K562 (cell line): ENCODE data around the gene RPTOR. TPM values are rescaled to one million over a fixed set of nuclear protein-coding genes. Genes with fewer than 3 reads are reported as not detected.

ENCODE experiments used
- ATAC-seq: fragments of 200-7000 bp; cut with Tn5 transposase; 3 replicates; pipeline ENCODE4 v1.9.1; 2020; ENCODE audit warnings: moderate library complexity
- BruUV-seq: library from RNA; stranded (reverse); fragments of 400-500 nt; replicated peaks from 2 replicates; lab custom pipeline; 2021; lab: Mats Ljungman, UMichigan
- CTCF ChIA-PET: fragments of 300-600 bp; formaldehyde crosslinking; extraction: SDS; loops from one replicate; lab custom pipeline; 2021; ENCODE audit warnings: low intra/inter-chr PET ratio; lab: Yijun Ruan, JAX
- POLR2A ChIA-PET: fragments of 300-600, 350-650 bp; sonication (Branson Sonifier 250); formaldehyde crosslinking; extraction: SDS; loops from one replicate; lab custom pipeline; 2021; ENCODE audit warnings: antibody characterized with exemption, inconsistent platforms; lab: Yijun Ruan, JAX
- DNase-seq, 4 experiments: peaks; one replicate each; pipeline versions ENCODE4 v3.0.0 to v3.0.0-alpha.2; 2011 to 2018; ENCODE audit warnings: low spot score in 3 of 4, mixed read lengths in 3 of 4; ENCODE audit errors: extremely low read depth in 1 of 4
- FAIRE-seq: peaks from 2 replicates; lab custom pipeline; 2011; peaks lifted over from hg19 to GRCh38; lab: Jason Lieb, UNC
- H2AFZ ChIP-seq: 2 replicates; pipeline ENCODE4 v1.6.0; 2011; ENCODE audit warnings: low read depth, low read length, control low read depth, inconsistent platforms
- H3K27ac ChIP-seq: fragments of 200-600 bp; 3 replicates; pipeline ENCODE4 v1.8.0; 2011; ENCODE audit warnings: low read depth, mild to moderate bottlenecking, control low read depth, inconsistent platforms, low read length, moderate library complexity, mixed read lengths; ENCODE audit errors: extremely low read depth
- H3K27me3 ChIP-seq, 2 experiments: fragments of 300-600 bp in 1 of 2; 2 replicates in 1 of 2; 3 replicates in 1 of 2; pipeline versions ENCODE4 v1.6.0 to v1.8.0; 2011; ENCODE audit warnings: inconsistent platforms in 2 of 2, low read length in 2 of 2, mild to moderate bottlenecking in 1 of 2, mixed read lengths in 1 of 2, moderate library complexity in 1 of 2; ENCODE audit not compliant: control insufficient read depth in 2 of 2, insufficient read depth in 2 of 2
- H3K36me3 ChIP-seq: fragments of 300-600 bp; 3 replicates; pipeline ENCODE4 v1.8.0; 2011; ENCODE audit warnings: mild to moderate bottlenecking, low read length, inconsistent platforms; ENCODE audit not compliant: control insufficient read depth, insufficient read depth
- H3K4me1 ChIP-seq, 2 experiments: fragments of 200-600 bp in 1 of 2; replicated peaks in 1 of 2; 2 replicates in 1 of 2; 3 replicates in 1 of 2; pipeline versions ENCODE4 v1.5.1 to v1.8.0; 2011; ENCODE audit warnings: inconsistent platforms in 2 of 2, low read length in 2 of 2, mild to moderate bottlenecking in 1 of 2, mixed read lengths in 1 of 2, moderate library complexity in 1 of 2; ENCODE audit not compliant: control insufficient read depth in 2 of 2, insufficient read depth in 2 of 2
- H3K4me2 ChIP-seq: 2 replicates; pipeline ENCODE4 v1.6.1; 2011; ENCODE audit warnings: low read length, control low read depth, inconsistent platforms, mixed read lengths; ENCODE audit not compliant: insufficient read depth
- H3K4me3 ChIP-seq: fragments of 200-600 bp; sonication (generic), shearing (Covaris generic); 2 replicates; pipeline ENCODE4 v1.5.1; 2016; ENCODE audit warnings: control low read depth, inconsistent platforms
- H3K79me2 ChIP-seq: fragments of 200-600 bp; 3 replicates; pipeline ENCODE4 v1.8.0; 2011; ENCODE audit warnings: low read length, inconsistent platforms; ENCODE audit not compliant: control insufficient read depth, insufficient read depth
- H3K9ac ChIP-seq, 2 experiments: 2 replicates each; pipeline versions ENCODE4 v1.6.0 to v1.6.1; 2011; ENCODE audit warnings: low read depth in 2 of 2, low read length in 2 of 2, control low read depth in 1 of 2, inconsistent platforms in 1 of 2, mild to moderate bottlenecking in 1 of 2, mixed read lengths in 1 of 2; ENCODE audit not compliant: insufficient read depth in 1 of 2
- H3K9me1 ChIP-seq: one replicate; pipeline ENCODE4 v1.6.0; 2011; ENCODE audit warnings: inconsistent platforms, mild to moderate bottlenecking, low read length, moderate library complexity; ENCODE audit not compliant: control insufficient read depth, insufficient read depth
- H3K9me3 ChIP-seq: replicated peaks from 2 replicates; pipeline ENCODE4 v1.5.1; 2011; ENCODE audit warnings: low read depth, low read length, inconsistent platforms; ENCODE audit not compliant: control insufficient read depth, insufficient read depth
- H4K20me1 ChIP-seq: replicated peaks from 2 replicates; pipeline ENCODE4 v1.6.1; 2011; ENCODE audit warnings: low read length, inconsistent platforms, mixed read lengths; ENCODE audit not compliant: control insufficient read depth, insufficient read depth
- CTCFL ChIP-seq: IDR thresholded peaks from 2 replicates; pipeline ENCODE4 v1.6.1; 2011; ENCODE audit warnings: borderline replicate concordance, low read depth, mild to moderate bottlenecking, moderate library complexity, low read length; ENCODE audit not compliant: insufficient read depth, poor library complexity, severe bottlenecking
- ILF3 ChIP-seq: fragments of 450-650 bp; IDR thresholded peaks from 2 replicates; pipeline ENCODE4 v1.6.1; 2018; ENCODE audit warnings: antibody characterized with exemption, mild to moderate bottlenecking, moderate library complexity, borderline replicate concordance
- KLF1 ChIP-seq: fragments of 450-650 bp; IDR thresholded peaks from 2 replicates; pipeline ENCODE4 v1.6.1; 2016; ENCODE audit warnings: missing genetic modification characterization, missing compliant biosample characterization
- NR4A1 ChIP-seq, 2 experiments: fragments of 250-450 bp in 1 of 2; fragments of 450-650 bp in 1 of 2; sonication (Bioruptor Pico) in 1 of 2; IDR thresholded peaks; 2 replicates each; pipeline versions ENCODE4 v1.4.0 to v1.6.1; 2016 to 2020; ENCODE audit warnings: mild to moderate bottlenecking in 2 of 2, missing compliant biosample characterization in 1 of 2, missing genetic modification characterization in 1 of 2, moderate library complexity in 1 of 2
- POLR2G ChIP-seq: fragments of 200-400 bp; formaldehyde crosslinking; IDR thresholded peaks from 2 replicates; pipeline ENCODE4 v1.6.1; 2017; ENCODE audit warnings: low read depth, mild to moderate bottlenecking, antibody characterized with exemption, low read length, moderate library complexity
- TAF7 ChIP-seq: fragments of 450-650 bp; IDR thresholded peaks from 2 replicates; pipeline ENCODE4 v1.6.1; 2016; ENCODE audit warnings: missing genetic modification characterization, missing compliant biosample characterization
- ZBTB26 ChIP-seq: fragments of 450-650 bp; formaldehyde crosslinking; IDR thresholded peaks from 2 replicates; pipeline ENCODE4 v1.4.0; 2022; ENCODE audit warnings: missing genetic modification characterization
- ZFX ChIP-seq: sonication (generic); formaldehyde crosslinking; IDR thresholded peaks from 2 replicates; pipeline ENCODE4 v1.8.0; 2022; ENCODE audit warnings: mild to moderate bottlenecking, missing genetic modification reagents, moderate library complexity
- ZNF24 ChIP-seq: fragments of 450-650 bp; IDR thresholded peaks from 2 replicates; pipeline ENCODE4 v1.6.1; 2016
- ZNF445 ChIP-seq: fragments of 250-450 bp; sonication (Bioruptor Pico); IDR thresholded peaks from 2 replicates; pipeline ENCODE4 v1.4.0; 2020; ENCODE audit warnings: low read depth, mild to moderate bottlenecking, moderate library complexity
- ZNF586 ChIP-seq: fragments of 450-650 bp; formaldehyde crosslinking; conservative IDR thresholded peaks from 2 replicates; pipeline ENCODE4 v1.4.0; 2020; ENCODE audit warnings: mild to moderate bottlenecking, moderate library complexity
- ZNF699 ChIP-seq: fragments of 250-450 bp; sonication (Bioruptor Pico); IDR thresholded peaks from 2 replicates; pipeline ENCODE4 v1.8.0; 2021; ENCODE audit warnings: mild to moderate bottlenecking, moderate library complexity; ENCODE audit not compliant: insufficient replicate concordance
- WGBS: fragments of 100-300 bp; shearing (Covaris generic); methylation state at CpG from one replicate; pipeline ENCODE4 v1.1.6; 2016; ENCODE audit warnings: low coverage, mixed read lengths; ENCODE audit not compliant: insufficient coverage; ENCODE audit errors: missing lambda C conversion rate; 5-methylcytosine and 5-hydroxymethylcytosine counted together
- in situ Hi-C: fragments of 300-500 bp; cut with MboI; formaldehyde crosslinking; loops from 4 replicates; pipeline ENCODE4 v1.15.0; 2018; ENCODE audit warnings: inconsistent platforms, mixed read lengths
- intact Hi-C: fragments of 100-400 bp; cut with micrococcal nuclease; formaldehyde crosslinking; loops from 2 replicates; pipeline ENCODE4 v1.14.2; 2022
- polyA plus RNA-seq, 8 experiments: library from polyadenylated mRNA; depleted of rRNA in 4 of 8; stranded (reverse) in 5 of 8; unstranded in 3 of 8; fragments of >200 nt; fragmentation: Nextera tagmentation in 2 of 8; fragmentation: Illumina TruSeq in 1 of 8; extraction: Ambion mirVana in 2 of 8; extraction: Trizol in 1 of 8; gene quantifications; 2 replicates each; pipeline versions ENCODE4 v1.2.1 to v1.2.3, GENCODE V29; 2011 to 2014; ENCODE audit warnings: inconsistent platforms in 1 of 8, missing spikeins in 1 of 8
- total RNA-seq, 7 experiments: library from RNA; depleted of rRNA in 6 of 7; stranded (reverse); fragments of >200 nt in 6 of 7; fragmentation: Illumina TruSeq in 2 of 7; extraction: Trizol in 2 of 7; gene quantifications; 2 replicates each; pipeline versions ENCODE4 v1.2.1 to v1.2.3, GENCODE V29; 2011 to 2021; ENCODE audit warnings: low replicate concordance in 1 of 7

The RPTOR gene
- total and polyA plus RNA-seq, 9 of the 15 experiments (the other 6 are each of a cell fraction or from before 2014, with no cell fraction given): 0.24 to 54.1 (median 10.2) TPM

GRCh38 chr17:80862481-80862961 is 317.9 kb downstream of the RPTOR start:
- no peak overlapping the region for H2AFZ ChIP-seq
- no peak overlapping the region for H3K27ac ChIP-seq
- FAIRE-seq: no peak
- DNase-seq: peak in 1 of 4 experiments; percentile 12
- no peak for ATAC-seq
- in situ Hi-C loops (no loop called here), intact Hi-C loops (no loop called here)
- no peak overlapping the region for H3K4me3 ChIP-seq
- H3K79me2 ChIP-seq: no peaks in the 10 kb centered on the region
- no peaks in the 10 kb centered on the region for H3K9me1 ChIP-seq
- TF ChIP-seq POLR2G (peak; percentile 54; the same call in 1 of the 2 replicates), ZNF24 (no peak)
- H4K20me1 ChIP-seq: no peaks in the 10 kb centered on the region
- POLR2A ChIA-PET: no interaction called here
- CTCF ChIA-PET: no interaction called here
- 86% methylated on average over 20 of the region's 20 CpGs for WGBS
- no peaks in the 10 kb centered on the region for H3K27me3 ChIP-seq
- peaks cover 0 to 32% of the 10 kb centered on the region in 2 experiments; a peak in 2 of 5 replicates for H3K4me1 ChIP-seq
- H3K36me3 ChIP-seq: peaks cover 31% of the 10 kb centered on the region; the same call in 2 of the 3 replicates
- BruUV-seq: no TSS peak
- H3K9ac ChIP-seq: no peak overlapping the region
- H3K9me3 ChIP-seq: no peaks in the 10 kb centered on the region
- no peak overlapping the region for H3K4me2 ChIP-seq

- Histone ChIP-seq H3K79me2 (no peaks in the 10 kb centered on the region), H3K36me3 (peaks cover 27% of the 10 kb centered on the region; the same call in 2 of the 3 replicates), H3K4me2 (no peak overlapping the region), H4K20me1 (no peaks in the 10 kb centered on the region), H3K9me3 (no peaks in the 10 kb centered on the region), H3K27me3 (no peaks in the 10 kb centered on the region), H3K9ac (no peak overlapping the region), H3K9me1 (no peaks in the 10 kb centered on the region), H3K27ac (no peak overlapping the region), H2AFZ (no peak overlapping the region), H3K4me3 (no peak overlapping the region), H3K4me1 (peaks cover 0 to 28% of the 10 kb centered on the region in 2 experiments; a peak in 2 of 5 replicates)
- POLR2A ChIA-PET: no interaction called here
- in situ Hi-C loops (no loop called here), intact Hi-C loops (no loop called here)
- TF ChIP-seq ILF3 (no peak), ZNF445 (no peak), NR4A1 (CRISPR knock-in tag; IDR thresholded peaks at IDR 0.05) (no peak), NR4A1 (tag; IDR thresholded peaks at IDR 0.05) (no peak), ZBTB26 (CRISPR knock-in tag) (no peak), CTCFL (no peak), ZNF586 (no peak), TAF7 (tag) (no peak), KLF1 (tag) (no peak), ZNF699 (CRISPR knock-in tag) (no peak), ZFX (CRISPR knock-in tag) (no peak)
- no peak for DNase-seq
- no peak for ATAC-seq
- WGBS: 81% methylated on average over 7 of the region's 10 CpGs
- CTCF ChIA-PET: no interaction called here
- no peak for FAIRE-seq
- BruUV-seq: no TSS peak
These were observed 318.3 kb downstream of the RPTOR start for GRCh38 chr17:80862978-80863377.
